ENCODE data around the gene PLAC1.

PLAC1 gene

DNA sequence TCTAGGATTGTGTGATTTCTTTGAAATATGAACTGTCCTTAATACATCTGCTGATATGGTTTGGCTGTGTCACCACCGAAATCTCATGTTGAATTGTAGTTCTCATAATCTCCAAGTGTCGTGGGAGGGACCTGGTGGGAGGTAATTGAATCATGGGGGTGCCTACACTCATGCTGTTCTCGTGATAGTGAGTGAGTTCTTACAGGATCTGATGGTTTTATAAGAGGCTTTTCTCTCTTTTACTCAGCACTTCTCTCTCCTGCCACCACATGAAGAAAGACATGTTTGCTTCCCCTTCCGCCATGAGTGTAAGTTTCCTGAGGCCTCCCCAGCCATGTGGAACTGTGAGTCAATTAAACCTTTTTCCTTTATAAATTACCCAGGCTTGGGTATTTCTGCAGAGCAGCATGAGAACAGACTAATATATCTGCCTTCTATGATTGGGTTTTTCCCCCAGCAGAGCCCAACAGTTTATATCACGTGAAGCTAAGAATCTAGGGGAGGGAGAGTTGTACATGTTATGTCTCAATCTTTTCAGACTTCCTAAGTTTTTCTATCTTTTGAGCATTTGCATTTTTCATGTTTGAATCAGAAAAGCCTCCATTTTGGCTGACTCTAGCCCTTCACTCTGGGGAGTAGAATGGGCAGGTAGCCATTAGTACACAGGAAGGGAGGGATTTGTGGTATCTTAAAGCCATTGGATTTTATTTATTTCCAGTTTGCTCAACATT, 58.9 kb downstream of the PLAC1 start:
- TF ChIP-seq, protein P1, sequence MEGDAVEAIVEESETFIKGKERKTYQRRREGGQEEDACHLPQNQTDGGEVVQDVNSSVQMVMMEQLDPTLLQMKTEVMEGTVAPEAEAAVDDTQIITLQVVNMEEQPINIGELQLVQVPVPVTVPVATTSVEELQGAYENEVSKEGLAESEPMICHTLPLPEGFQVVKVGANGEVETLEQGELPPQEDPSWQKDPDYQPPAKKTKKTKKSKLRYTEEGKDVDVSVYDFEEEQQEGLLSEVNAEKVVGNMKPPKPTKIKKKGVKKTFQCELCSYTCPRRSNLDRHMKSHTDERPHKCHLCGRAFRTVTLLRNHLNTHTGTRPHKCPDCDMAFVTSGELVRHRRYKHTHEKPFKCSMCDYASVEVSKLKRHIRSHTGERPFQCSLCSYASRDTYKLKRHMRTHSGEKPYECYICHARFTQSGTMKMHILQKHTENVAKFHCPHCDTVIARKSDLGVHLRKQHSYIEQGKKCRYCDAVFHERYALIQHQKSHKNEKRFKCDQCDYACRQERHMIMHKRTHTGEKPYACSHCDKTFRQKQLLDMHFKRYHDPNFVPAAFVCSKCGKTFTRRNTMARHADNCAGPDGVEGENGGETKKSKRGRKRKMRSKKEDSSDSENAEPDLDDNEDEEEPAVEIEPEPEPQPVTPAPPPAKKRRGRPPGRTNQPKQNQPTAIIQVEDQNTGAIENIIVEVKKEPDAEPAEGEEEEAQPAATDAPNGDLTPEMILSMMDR (IDR thresholded peaks at IDR 0.05; ENCODE audit: low read depth, low read length), result no peak
- DNase-seq (ENCODE audit: extremely low read depth, low read depth), result peak; percentile 61

DNA sequence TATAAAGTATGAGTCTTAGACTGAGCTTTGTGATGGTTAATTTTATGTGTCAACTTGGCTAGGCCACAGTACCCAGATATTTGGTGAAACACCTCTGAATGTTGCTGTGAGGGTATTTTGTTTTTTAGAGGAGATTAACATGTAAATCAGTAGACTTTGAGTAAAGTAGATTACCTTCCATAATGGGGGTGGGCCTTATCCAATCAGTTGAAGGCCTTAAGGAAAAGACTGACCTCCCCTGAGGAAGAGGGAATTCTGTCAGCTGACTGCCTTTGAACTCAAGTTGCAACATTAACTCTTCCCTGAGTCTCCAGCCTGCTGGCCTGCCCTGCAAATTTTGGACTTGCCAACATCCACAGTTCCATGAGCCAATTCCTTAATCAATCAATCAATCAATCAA, 66.0 kb downstream of the PLAC1 start:
- DNase-seq (ENCODE audit: extremely low read depth, low read depth), result no peak
- TF ChIP-seq, protein P1 (IDR thresholded peaks at IDR 0.05; ENCODE audit: low read depth, low read length), result no peak

DNA sequence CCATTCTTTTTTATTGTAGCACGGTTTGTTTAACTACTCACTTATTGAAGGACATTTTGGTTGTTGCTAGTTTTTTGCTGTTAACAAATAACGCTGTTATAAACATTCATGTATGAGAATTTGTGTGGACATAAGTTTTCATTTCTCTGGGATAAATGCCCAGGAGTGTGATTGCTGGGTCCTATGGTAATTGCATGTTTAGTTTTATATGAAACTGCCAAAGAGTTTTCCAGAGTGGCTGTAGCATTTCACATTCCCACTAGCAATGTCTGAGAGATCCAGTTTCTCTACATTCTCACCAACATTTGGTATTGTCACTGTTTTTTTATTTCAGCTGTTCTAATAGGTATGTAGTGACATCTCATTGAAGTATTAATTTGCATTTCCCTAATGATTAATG, 66.8 kb downstream of the PLAC1 start:
- TF ChIP-seq, protein P1 (IDR thresholded peaks at IDR 0.05; ENCODE audit: low read depth, low read length), result no peak
- DNase-seq (ENCODE audit: extremely low read depth, low read depth), result no peak

DNA sequence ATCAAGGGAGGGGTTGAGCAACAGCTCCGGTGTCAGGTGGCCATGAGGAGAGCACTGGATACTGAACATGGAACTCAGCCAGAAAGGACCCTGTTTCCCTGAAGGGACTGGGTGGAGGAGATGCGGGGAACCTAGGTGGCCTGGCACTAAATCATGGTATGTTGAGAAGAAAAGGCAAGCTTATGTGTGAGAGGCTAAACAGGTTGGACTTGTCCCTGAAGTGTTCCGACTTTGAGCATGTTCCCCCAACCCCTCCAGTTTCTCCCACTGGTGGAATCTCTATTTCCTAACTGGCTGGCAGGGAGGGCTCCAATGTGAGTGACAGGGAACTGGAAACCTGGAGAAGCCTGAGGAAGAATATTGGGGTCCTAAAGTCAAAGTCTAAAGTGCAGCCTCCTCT, 69.5 kb downstream of the PLAC1 start:
- TF ChIP-seq, protein P1 (IDR thresholded peaks at IDR 0.05; ENCODE audit: low read depth, low read length), result no peak
- no peak for DNase-seq (ENCODE audit: extremely low read depth, low read depth)

DNA sequence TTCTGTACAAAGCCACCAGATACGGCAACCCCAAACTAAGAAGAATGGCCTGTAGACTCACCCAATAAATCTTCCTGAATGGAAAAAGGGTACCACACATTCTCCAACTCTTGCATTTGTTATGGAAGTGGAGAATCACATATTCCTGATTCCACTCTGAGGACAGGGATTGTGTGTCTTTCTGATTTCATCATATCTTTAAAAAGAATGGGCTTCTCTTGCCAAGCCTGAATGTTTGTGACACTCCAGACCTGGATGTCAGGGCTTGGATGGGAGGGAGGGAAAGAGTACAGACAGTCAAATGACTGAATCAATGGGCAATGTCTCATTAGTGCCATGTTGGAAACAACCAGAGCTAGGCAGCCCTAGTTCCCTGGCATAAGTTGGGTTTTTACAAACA, 77.4 kb downstream of the PLAC1 start:
- TF ChIP-seq, protein P1 (IDR thresholded peaks at IDR 0.05; ENCODE audit: low read depth, low read length), result no peak
- DNase-seq (ENCODE audit: extremely low read depth, low read depth), result no peak

DNA sequence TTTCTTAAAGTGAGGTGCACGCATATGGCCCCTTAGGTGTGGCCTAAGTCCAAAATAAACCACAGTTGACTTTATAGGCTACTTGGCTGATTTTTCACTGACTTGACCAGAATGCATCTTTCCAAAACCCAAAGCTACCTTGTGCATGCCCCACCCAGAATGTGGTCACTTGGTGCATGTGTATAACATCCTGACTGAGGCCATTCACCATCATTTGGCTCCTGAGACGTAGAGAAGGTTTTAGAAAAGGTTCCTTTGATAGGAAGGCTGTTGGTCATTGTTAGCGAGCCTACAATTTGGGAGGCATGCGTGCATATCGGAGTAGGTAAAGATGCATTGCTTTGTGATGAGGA, 84.6 kb downstream of the PLAC1 start:
- TF ChIP-seq, protein P1 (IDR thresholded peaks at IDR 0.05; ENCODE audit: low read depth, low read length), result no peak
- DNase-seq (ENCODE audit: extremely low read depth, low read depth), result no peak

DNA sequence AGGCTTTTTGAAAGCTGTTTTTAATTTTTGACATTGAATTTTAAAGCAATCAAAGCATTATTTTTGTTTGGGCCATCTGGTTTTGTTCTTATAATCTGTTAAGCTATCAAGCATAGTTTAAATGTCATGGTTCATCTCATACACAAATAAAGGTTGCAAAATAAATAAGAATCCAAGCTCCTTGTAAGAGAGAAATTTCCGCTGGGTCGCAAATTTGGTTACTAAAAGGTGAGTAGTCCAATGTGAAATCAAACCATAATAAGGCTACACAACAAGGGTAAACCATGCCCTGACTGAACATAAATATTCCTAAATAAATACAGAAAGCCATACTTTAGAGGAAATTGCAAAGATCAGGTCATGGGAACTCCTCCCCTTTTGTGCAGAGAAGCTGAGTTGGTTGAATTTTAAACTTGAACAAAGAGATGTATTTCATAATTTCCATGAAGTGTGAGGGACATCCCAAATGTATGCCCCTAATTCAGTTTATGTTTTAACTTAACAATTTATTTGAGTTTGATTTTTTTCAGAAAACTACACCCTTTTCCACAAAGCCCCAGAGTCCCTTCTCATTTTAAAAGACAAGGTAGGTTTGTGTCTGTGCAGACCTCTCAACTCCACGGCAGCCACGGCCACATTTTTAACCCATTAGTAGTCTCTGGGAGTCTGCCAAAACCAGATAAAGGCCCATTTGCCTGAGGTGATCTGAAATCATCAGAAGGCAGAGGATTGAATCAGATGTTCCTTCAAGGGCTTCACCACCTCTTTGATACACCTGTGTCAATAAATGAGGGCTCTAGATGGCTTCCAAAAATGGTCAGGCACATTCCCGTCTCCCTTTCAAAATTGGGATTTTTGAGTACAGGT, 85.2 kb downstream of the PLAC1 start:
- TF ChIP-seq, protein P1 (IDR thresholded peaks at IDR 0.05; ENCODE audit: low read depth, low read length), result no peak
- DNase-seq (ENCODE audit: extremely low read depth, low read depth), result no peak
